GM10248 (cell line): ENCODE measurements around the gene OR4F6.
"Not testable (repeated sequence)": the region's sequence is repeated elsewhere in the genome, so short reads cannot be mapped to it uniquely, and the experiment has no call there.

ENCODE experiments used
- CTCF ChIA-PET: fragments of 300-600 bp; sonication (Branson Sonifier 250); formaldehyde crosslinking; extraction: SDS; loops from one replicate; lab custom pipeline; 2021; ENCODE audit warnings: antibody characterized with exemption; lab: Yijun Ruan, JAX
- POLR2A ChIA-PET: fragments of 350-650 bp; sonication (Branson Sonifier 250); formaldehyde crosslinking; extraction: SDS; loops from one replicate; lab custom pipeline; 2020; ENCODE audit warnings: antibody characterized with exemption; lab: Yijun Ruan, JAX
- DNase-seq: peaks from one replicate; pipeline ENCODE4 v3.0.0; 2012; ENCODE audit errors: extremely low spot score
- CTCF ChIP-seq: IDR thresholded peaks from 2 replicates; pipeline ENCODE4 v1.5.1; 2012; ENCODE audit warnings: mild to moderate bottlenecking, low read depth; ENCODE audit errors: extremely low read depth, missing control alignments, control extremely low read depth

The OR4F6 gene

GRCh38 chr15:101781928-101782327, 21.4 kb upstream of the OR4F6 start:
- TF ChIP-seq CTCF = no peak
- ChIA-PET POLR2A (no interaction called here), CTCF (no interaction called here)
- no peak for DNase-seq

GRCh38 chr15:101784644-101785043, 18.7 kb upstream of the OR4F6 start:
- DNase-seq = no peak
- ChIA-PET POLR2A (no interaction called here), CTCF (no interaction called here)
- TF ChIP-seq CTCF = no peak

DNA sequence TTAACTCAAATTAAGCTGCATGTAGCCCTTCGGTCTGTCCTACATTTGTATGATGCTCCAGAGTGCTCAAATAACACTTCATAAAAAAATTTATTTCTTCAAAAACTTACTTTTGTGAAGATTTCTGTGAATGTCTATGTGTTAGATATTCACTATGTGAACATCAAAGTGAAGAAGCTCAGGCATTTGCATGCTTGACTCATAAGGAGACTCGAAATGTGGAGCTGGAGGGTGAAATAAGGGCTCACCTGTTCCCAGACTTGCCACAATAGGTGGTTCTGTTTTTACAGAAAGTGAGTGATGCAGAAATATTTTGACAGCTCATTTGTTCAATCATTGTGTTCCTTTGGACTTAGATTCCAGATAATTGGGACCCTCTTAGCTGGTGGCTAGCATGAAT, 16.9 kb upstream of the OR4F6 start:
- DNase-seq, POLR2A ChIA-PET, CTCF ChIA-PET: not testable (repeated sequence)

GRCh38 chr15:101788001-101788400, 15.3 kb upstream of the OR4F6 start:
- CTCF ChIA-PET, DNase-seq, POLR2A ChIA-PET: not testable (repeated sequence)

GRCh38 chr15:101788503-101789269, 14.6 kb upstream of the OR4F6 start:
- POLR2A ChIA-PET, CTCF ChIA-PET, DNase-seq: not testable (repeated sequence)

- POLR2A ChIA-PET, CTCF ChIA-PET, DNase-seq: not testable (repeated sequence)
Measured at GRCh38 chr15:101790748-101791147, 12.6 kb upstream of the OR4F6 start.

DNA sequence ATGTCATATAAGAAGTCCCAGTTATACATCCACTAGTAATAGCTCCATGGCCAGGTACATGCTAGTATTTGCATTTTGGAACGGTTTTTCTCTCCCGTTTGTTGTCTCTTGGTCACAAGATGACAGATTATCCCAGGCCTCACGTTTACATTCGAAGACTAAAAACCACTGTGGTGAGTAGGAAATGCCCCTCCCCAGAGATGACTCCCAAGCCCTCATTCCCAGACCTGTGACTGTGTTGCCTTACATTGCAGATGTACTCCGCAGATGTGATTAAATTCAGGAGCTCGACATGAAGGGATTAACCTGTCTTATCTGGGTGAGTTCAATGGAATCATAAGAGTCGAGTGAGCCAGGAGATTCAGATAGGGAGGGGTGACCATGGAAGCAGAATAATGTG, 9.3 kb upstream of the OR4F6 start:
- POLR2A ChIA-PET, DNase-seq: not testable (repeated sequence)
- CTCF ChIA-PET = interaction anchor here (0.7 to 1.2 kb wide), 2 partner anchors 10 to 106 kb away, joined by 3 read pairs; no protein-coding TSS in a partner anchor

DNA sequence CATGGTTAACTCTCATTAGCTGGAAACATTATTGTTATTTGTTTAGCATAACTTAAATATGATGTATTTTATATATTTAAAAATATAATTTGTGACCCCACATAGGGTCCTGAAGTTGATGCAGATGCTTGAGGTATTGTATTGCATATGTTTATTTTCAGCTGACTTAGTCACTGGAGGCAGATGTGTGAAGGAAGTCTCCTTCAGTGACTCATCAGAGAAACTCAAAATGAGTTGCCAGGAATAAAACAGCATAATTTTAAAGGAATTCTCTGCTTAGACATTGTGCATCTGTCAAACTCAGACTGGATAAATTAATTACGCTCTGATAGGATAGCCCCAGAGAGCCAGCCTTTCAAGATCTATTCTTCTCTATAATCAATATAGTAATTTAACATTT, 7.9 kb upstream of the OR4F6 start:
- DNase-seq = no peak
- POLR2A ChIA-PET = no interaction called here
- CTCF ChIA-PET = interaction anchor here (1.2 kb wide), 1 partner anchor 22 kb away, joined by 3 read pairs; no protein-coding TSS in a partner anchor
- TF ChIP-seq CTCF = no peak

DNA sequence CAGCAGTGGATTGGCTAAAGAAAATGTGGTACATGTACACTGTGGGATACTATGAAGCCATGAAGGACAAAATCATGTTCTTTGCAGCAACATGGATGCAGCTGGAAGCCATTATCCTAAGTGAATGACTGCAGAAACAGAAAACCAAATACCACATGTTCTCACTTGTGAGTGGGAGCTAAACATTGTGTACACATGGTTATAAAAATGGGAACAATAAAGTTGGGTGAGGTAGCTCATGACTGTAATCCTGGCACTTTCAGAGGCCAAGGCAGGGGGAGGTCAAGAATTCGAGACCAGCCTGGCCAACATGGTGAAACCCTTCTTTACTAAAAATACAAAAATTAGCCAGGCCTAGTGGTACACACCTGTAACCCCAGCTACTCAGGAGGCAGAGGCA, 3.6 kb upstream of the OR4F6 start:
- ChIA-PET CTCF (interaction anchor here (1.4 kb wide), 1 partner anchor 8 kb away, joined by 3 read pairs; no protein-coding TSS in a partner anchor), POLR2A (no interaction called here)
- TF ChIP-seq CTCF = no peak
- DNase-seq = no peak
